ENCODE results near the gene GLYR1.

GLYR1 gene

GRCh38 chr16:4754865-4755264 lies 92.2 kb downstream of the GLYR1 start:
- no peak for DNase-seq

GRCh38 chr16:4753227-4753626 lies 93.9 kb downstream of the GLYR1 start:
- DNase-seq: no peak

All from left hindlimb (tissue), 1 donor.